A549 (cell line): Measurements from ENCODE around the gene AIF1. TPM values are rescaled to one million over a fixed set of nuclear protein-coding genes. Genes with fewer than 3 reads are reported as not detected.

Experiments
- ATAC-seq, 2 experiments: fragments of 200-7000 bp in 1 of 2; fragments of >200 bp in 1 of 2; cut with Nextera tagmentation in 1 of 2; cut with Tn5 transposase in 1 of 2; 3 replicates each; pipeline versions ENCODE4 v1.8.0 to v1.9.1; 2018 to 2020; ENCODE audit warnings: mild to moderate bottlenecking in 1 of 2, moderate library complexity in 1 of 2
- CTCF ChIA-PET: fragments of 300-600 bp; sonication (Branson Sonifier 250); formaldehyde crosslinking; extraction: SDS; loops from one replicate; lab custom pipeline; 2021; ENCODE audit warnings: antibody characterized with exemption, inconsistent platforms; lab: Yijun Ruan, JAX
- POLR2A ChIA-PET: fragments of 350-600 bp; formaldehyde crosslinking; extraction: SDS; loops from one replicate; lab custom pipeline; 2021; ENCODE audit warnings: antibody characterized with exemption, inconsistent platforms; lab: Yijun Ruan, JAX
- DNase-seq, 2 experiments: peaks; one replicate each; pipeline versions ENCODE4 v3.0.0 to v3.0.0-alpha.2; 2011 to 2016; ENCODE audit warnings: low read depth in 1 of 2, low spot score in 1 of 2
- FAIRE-seq: peaks from 2 replicates; lab custom pipeline; 2011; peaks lifted over from hg19 to GRCh38; lab: Jason Lieb, UNC
- H3K27ac ChIP-seq, 2 experiments: fragments of >200 bp; sonication (Bioruptor Twin); formaldehyde crosslinking; 3 replicates each; pipeline ENCODE4 v1.5.1; 2016 to 2017
- H3K4me1 ChIP-seq: fragments of >200 bp; sonication (Bioruptor Twin); formaldehyde crosslinking; 3 replicates; pipeline ENCODE4 v1.6.1; 2016
- H3K4me2 ChIP-seq: fragments of >200 bp; sonication (Bioruptor Twin); formaldehyde crosslinking; 3 replicates; pipeline ENCODE4 v1.6.1; 2016
- H3K4me3 ChIP-seq: fragments of >200 bp; sonication (Bioruptor Twin); formaldehyde crosslinking; 3 replicates; pipeline ENCODE4 v1.5.1; 2016
- H3K9me3 ChIP-seq: fragments of >200 bp; sonication (Bioruptor Twin); formaldehyde crosslinking; 3 replicates; pipeline ENCODE4 v1.6.1; 2016
- BHLHE40 ChIP-seq: IDR thresholded peaks from 2 replicates; pipeline ENCODE4 v1.6.1; 2012; ENCODE audit warnings: low read depth, low read length, inconsistent platforms
- CEBPB ChIP-seq, 2 experiments: fragments of >200 bp in 1 of 2; sonication (Bioruptor Twin) in 1 of 2; formaldehyde crosslinking in 1 of 2; IDR thresholded peaks; 2 replicates each; pipeline ENCODE4 v1.6.1; 2012 to 2016
- CHD4 ChIP-seq: fragments of 200-600 bp; sonication (generic); IDR thresholded peaks from 2 replicates; pipeline ENCODE4 v1.6.1; 2016; ENCODE audit warnings: antibody characterized with exemption, mild to moderate bottlenecking, borderline replicate concordance
- EHF ChIP-seq: fragments of 250-450 bp; sonication (Bioruptor Pico); IDR thresholded peaks from 2 replicates; pipeline ENCODE4 v1.5.0; 2020; ENCODE audit warnings: mild to moderate bottlenecking
- HEYL ChIP-seq: fragments of 250-450 bp; sonication (Bioruptor Pico); IDR thresholded peaks from 2 replicates; pipeline ENCODE4 v1.8.0; 2021; ENCODE audit warnings: mild to moderate bottlenecking, moderate library complexity
- HOXB13 ChIP-seq: fragments of 250-450 bp; sonication (Bioruptor Pico); IDR thresholded peaks from 2 replicates; pipeline ENCODE4 v1.5.0; 2020; ENCODE audit warnings: low read depth, mild to moderate bottlenecking, moderate library complexity
- HOXB5 ChIP-seq: fragments of 250-450 bp; sonication (Bioruptor Pico); IDR thresholded peaks from 2 replicates; pipeline ENCODE4 v1.5.0; 2020; ENCODE audit warnings: mild to moderate bottlenecking, moderate library complexity
- KDM1A ChIP-seq: fragments of 200-600 bp; sonication (generic); IDR thresholded peaks from 2 replicates; pipeline ENCODE4 v1.6.1; 2016; ENCODE audit warnings: low read depth, mild to moderate bottlenecking
- MAFK ChIP-seq: fragments of 450-650 bp; IDR thresholded peaks from 2 replicates; pipeline ENCODE4 v1.6.1; 2014; ENCODE audit not compliant: partially characterized antibody
- MYC ChIP-seq: IDR thresholded peaks from 2 replicates; pipeline ENCODE4 v1.6.1; 2012; ENCODE audit warnings: mild to moderate bottlenecking, inconsistent platforms, low read length, improper control_type of control experiment, borderline replicate concordance
- NFE2L2 ChIP-seq: fragments of 150-350 bp; conservative IDR thresholded peaks from 2 replicates; pipeline ENCODE4 v1.6.1; 2014; ENCODE audit warnings: low read length
- POLR2AphosphoS2 ChIP-seq: conservative IDR thresholded peaks from 2 replicates; pipeline ENCODE4 v1.6.1; 2012; ENCODE audit warnings: low read length, improper control_type of control experiment, inconsistent platforms
- RAD21 ChIP-seq, 2 experiments: fragments of >200 bp in 1 of 2; sonication (Bioruptor Twin) in 1 of 2; formaldehyde crosslinking in 1 of 2; IDR thresholded peaks in 1 of 2; conservative IDR thresholded peaks in 1 of 2; 2 replicates in 1 of 2; 3 replicates in 1 of 2; pipeline ENCODE4 v1.6.1; 2012 to 2018; ENCODE audit warnings: inconsistent platforms in 1 of 2
- RFX5 ChIP-seq: fragments of 450-650 bp; IDR thresholded peaks from 2 replicates; pipeline ENCODE4 v1.7.1; 2014; ENCODE audit warnings: antibody characterized with exemption, mild to moderate bottlenecking, moderate library complexity
- RNF2 ChIP-seq: fragments of 200-600 bp; sonication (generic); IDR thresholded peaks from 2 replicates; pipeline ENCODE4 v1.6.1; 2016; ENCODE audit warnings: low read depth, mild to moderate bottlenecking, antibody characterized with exemption, moderate library complexity, borderline replicate concordance
- SMC3 ChIP-seq: fragments of >200 bp; sonication (Bioruptor Twin); formaldehyde crosslinking; IDR thresholded peaks from 3 replicates; pipeline ENCODE4 v1.6.1; 2018; ENCODE audit warnings: inconsistent platforms
- SREBF2 ChIP-seq: fragments of 450-650 bp; IDR thresholded peaks from 2 replicates; pipeline ENCODE4 v1.6.1; 2014; ENCODE audit warnings: mild to moderate bottlenecking, moderate library complexity
- TFCP2L1 ChIP-seq: fragments of 250-450 bp; sonication (Bioruptor Pico); IDR thresholded peaks from 2 replicates; pipeline ENCODE4 v1.5.0; 2021; ENCODE audit warnings: mild to moderate bottlenecking
- ZFP36 ChIP-seq: fragments of 450-650 bp; IDR thresholded peaks from 2 replicates; pipeline ENCODE4 v1.6.1; 2014; ENCODE audit warnings: borderline replicate concordance; ENCODE audit not compliant: partially characterized antibody
- ZNF302 ChIP-seq: fragments of 250-450 bp; sonication (Bioruptor Pico); IDR thresholded peaks from 2 replicates; pipeline ENCODE4 v1.9.0; 2021; ENCODE audit warnings: inconsistent platforms, mild to moderate bottlenecking, moderate library complexity
- WGBS: methylation state at CpG from one replicate; pipeline ENCODE4 v1.1.6; 2017; ENCODE audit errors: missing lambda C conversion rate; 5-methylcytosine and 5-hydroxymethylcytosine counted together
- polyA plus RNA-seq, 4 experiments: library from polyadenylated mRNA; depleted of rRNA in 3 of 4; stranded (reverse); fragments of >200 nt; fragmentation: RNase III in 1 of 4; extraction: RNeasy Plus Mini Kit Qiagen cat#74134 plus additional on column Dnase treatment in 1 of 4; gene quantifications; 2 replicates in 3 of 4; 3 replicates in 1 of 4; pipeline ENCODE4 v1.2.3, GENCODE V29; 2011 to 2017
- TF ChIP-seq, protein P1 (sequence below): IDR thresholded peaks from 2 replicates; pipeline ENCODE4 v1.6.1; 2012
- TF ChIP-seq, protein P2 (sequence below): fragments of 250-450 bp; sonication (Bioruptor Pico); IDR thresholded peaks from 2 replicates; pipeline ENCODE4 v1.5.0; 2020; ENCODE audit warnings: low read depth, mild to moderate bottlenecking, moderate library complexity
- TF ChIP-seq, protein P3 (sequence below): fragments of >200 bp; sonication (Bioruptor Twin); formaldehyde crosslinking; IDR thresholded peaks from 2 replicates; pipeline ENCODE4 v1.6.1; 2016
- TF ChIP-seq, protein P4 (sequence below): fragments of 450-650 bp; IDR thresholded peaks from 2 replicates; pipeline ENCODE4 v1.6.1; 2014; ENCODE audit warnings: antibody characterized with exemption
- TF ChIP-seq, protein P5 (sequence below): fragments of 200-600 bp; sonication (generic); IDR thresholded peaks from 2 replicates; pipeline ENCODE4 v1.6.1; 2016; ENCODE audit warnings: antibody characterized with exemption, mild to moderate bottlenecking, moderate library complexity

The AIF1 gene
- polyA plus RNA-seq, 2 of the 4 experiments (the other 2 are of a cell fraction): not detected

DNA sequence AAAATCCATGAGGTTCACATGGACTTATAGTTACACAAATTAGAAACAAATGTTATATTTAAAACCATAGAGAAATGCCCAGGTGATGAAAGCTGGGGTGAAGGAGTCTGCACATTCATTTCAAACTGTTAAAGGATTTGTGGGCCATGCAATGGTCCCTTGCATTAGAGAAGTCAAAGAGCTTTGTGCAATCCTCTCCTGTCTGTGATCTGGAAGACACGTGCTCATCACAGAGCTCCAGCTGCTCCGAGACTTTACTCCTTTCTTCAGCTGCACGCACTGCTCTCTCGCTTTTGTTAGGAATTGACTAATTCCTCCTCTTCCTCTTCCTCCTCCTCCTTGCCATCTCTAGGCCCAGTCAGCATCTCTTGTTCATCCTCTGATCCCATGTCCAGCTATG is 4.1 kb upstream of the AIF1 start:
- no peak for FAIRE-seq
- ChIA-PET CTCF (interaction anchor here (0.5 to 3.0 kb wide), 6 partner anchors 12 to 597 kb away, joined by 3 to 28 read pairs (median 4); partner anchors contain the start of gene NCR3), POLR2A (no interaction called here)
- TF ChIP-seq MAFK: no peak
- DNase-seq: no peak
- no peak for ATAC-seq
- no peak overlapping the region for H3K27ac ChIP-seq
- no peaks in the 10 kb centered on the region for H3K4me1 ChIP-seq
- H3K9me3 ChIP-seq: no peaks in the 10 kb centered on the region
- no peak overlapping the region for H3K4me3 ChIP-seq
- no peak overlapping the region for H3K4me2 ChIP-seq
- 83% methylated on average over 4 of the region's 4 CpGs for WGBS

DNA sequence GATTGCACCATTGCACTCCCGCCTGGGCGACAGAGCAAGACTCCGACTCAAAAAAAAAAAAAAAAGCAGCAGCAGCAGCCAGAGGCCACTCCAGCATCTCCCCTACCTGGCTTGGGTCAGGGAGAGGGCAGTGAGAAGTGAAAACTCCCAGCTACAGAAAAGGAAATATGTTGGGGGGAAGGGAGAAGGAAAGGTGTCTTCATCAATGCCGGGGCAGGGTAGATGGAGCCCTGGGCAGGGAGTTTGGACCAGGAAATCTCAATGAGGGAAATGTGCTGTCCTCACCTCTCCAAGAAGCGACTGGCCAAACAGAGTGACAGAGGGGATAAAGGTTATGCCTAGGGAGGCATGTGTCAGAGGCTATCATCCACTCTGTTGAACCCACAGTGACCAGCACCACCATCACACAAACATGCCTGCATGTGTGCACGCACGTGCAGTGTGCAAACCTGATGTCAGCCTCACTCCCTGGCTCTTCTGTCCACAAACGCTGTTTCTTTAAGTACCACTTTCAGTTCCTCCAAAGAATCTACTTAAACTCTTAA is 887 bp upstream of the AIF1 start:
- Histone ChIP-seq H3K27ac (no peak overlapping the region), H3K4me2 (no peak overlapping the region), H3K4me3 (no peak overlapping the region), H3K4me1 (no peaks in the 10 kb centered on the region), H3K9me3 (no peaks in the 10 kb centered on the region)
- 83% methylated on average over 8 of the region's 8 CpGs for WGBS
- TF ChIP-seq, protein P1, sequence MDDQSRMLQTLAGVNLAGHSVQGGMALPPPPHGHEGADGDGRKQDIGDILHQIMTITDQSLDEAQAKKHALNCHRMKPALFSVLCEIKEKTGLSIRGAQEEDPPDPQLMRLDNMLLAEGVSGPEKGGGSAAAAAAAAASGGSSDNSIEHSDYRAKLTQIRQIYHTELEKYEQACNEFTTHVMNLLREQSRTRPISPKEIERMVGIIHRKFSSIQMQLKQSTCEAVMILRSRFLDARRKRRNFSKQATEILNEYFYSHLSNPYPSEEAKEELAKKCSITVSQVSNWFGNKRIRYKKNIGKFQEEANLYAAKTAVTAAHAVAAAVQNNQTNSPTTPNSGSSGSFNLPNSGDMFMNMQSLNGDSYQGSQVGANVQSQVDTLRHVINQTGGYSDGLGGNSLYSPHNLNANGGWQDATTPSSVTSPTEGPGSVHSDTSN: no peak
- TF ChIP-seq, protein P2, sequence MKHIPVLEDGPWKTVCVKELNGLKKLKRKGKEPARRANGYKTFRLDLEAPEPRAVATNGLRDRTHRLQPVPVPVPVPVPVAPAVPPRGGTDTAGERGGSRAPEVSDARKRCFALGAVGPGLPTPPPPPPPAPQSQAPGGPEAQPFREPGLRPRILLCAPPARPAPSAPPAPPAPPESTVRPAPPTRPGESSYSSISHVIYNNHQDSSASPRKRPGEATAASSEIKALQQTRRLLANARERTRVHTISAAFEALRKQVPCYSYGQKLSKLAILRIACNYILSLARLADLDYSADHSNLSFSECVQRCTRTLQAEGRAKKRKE (CRISPR knock-in tag): no peak
- TF ChIP-seq, protein P3, sequence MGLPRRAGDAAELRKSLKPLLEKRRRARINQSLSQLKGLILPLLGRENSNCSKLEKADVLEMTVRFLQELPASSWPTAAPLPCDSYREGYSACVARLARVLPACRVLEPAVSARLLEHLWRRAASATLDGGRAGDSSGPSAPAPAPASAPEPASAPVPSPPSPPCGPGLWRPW: no peak
- TF ChIP-seq SREBF2 (no peak), RAD21 (conservative IDR thresholded peaks at IDR 0.05 in 1 of 2, IDR thresholded peaks at IDR 0.05 in 1 of 2) (no peak), RFX5 (no peak), CHD4 (no peak), KDM1A (no peak), POLR2AphosphoS2 (no peak), RNF2 (no peak), EHF (no peak), NFE2L2 (no peak), HOXB13 (CRISPR knock-in tag) (no peak), MYC (no peak), BHLHE40 (no peak)
- TF ChIP-seq, protein P4, sequence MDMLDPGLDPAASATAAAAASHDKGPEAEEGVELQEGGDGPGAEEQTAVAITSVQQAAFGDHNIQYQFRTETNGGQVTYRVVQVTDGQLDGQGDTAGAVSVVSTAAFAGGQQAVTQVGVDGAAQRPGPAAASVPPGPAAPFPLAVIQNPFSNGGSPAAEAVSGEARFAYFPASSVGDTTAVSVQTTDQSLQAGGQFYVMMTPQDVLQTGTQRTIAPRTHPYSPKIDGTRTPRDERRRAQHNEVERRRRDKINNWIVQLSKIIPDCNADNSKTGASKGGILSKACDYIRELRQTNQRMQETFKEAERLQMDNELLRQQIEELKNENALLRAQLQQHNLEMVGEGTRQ: no peak
- POLR2A ChIA-PET: no interaction called here
- ATAC-seq (no peak), DNase-seq (no peak), FAIRE-seq (no peak)
- CTCF ChIA-PET: interaction anchor here (1.6 to 2.6 kb wide), 3 partner anchors 15 to 68 kb away, joined by 4 to 19 read pairs (median 5); partner anchors contain the start of gene ATP6V1G2

DNA sequence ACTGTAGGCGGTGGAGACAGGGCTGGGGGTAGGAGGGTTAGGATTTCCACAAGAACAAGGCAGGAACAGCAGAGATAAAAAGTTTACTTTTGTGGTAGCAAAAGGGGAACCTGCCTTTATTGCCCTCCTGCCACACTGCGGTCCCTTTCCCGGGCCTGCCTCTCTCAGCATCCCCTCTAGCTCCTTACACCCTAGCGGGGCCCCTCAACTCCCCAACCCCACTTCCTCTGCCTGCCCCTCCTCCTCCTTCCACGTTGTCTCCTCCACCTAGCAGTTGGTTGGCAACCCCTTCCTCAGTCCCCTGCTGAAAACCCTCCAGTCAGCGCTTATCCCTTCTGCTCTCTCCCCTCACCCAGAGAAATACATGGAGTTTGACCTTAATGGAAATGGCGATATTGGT is 714 bp downstream of the AIF1 start:
- Histone ChIP-seq H3K4me2 (no peak overlapping the region), H3K9me3 (no peaks in the 10 kb centered on the region), H3K4me3 (no peak overlapping the region), H3K27ac (no peak overlapping the region), H3K4me1 (peaks cover 4% of the 10 kb centered on the region; the same call in 2 of the 3 replicates)
- no peak for TF ChIP-seq HOXB13 (CRISPR knock-in tag)
- no peak for TF ChIP-seq ZNF302
- no peak for TF ChIP-seq RFX5
- TF ChIP-seq HEYL (CRISPR knock-in tag): no peak
- no peak for TF ChIP-seq SREBF2
- TF ChIP-seq RAD21 (conservative IDR thresholded peaks at IDR 0.05 in 1 of 2, IDR thresholded peaks at IDR 0.05 in 1 of 2): no peak
- TF ChIP-seq, protein P1: no peak
- TF ChIP-seq EHF: no peak
- TF ChIP-seq SMC3: no peak
- TF ChIP-seq HOXB5: no peak
- TF ChIP-seq TFCP2L1 (CRISPR knock-in tag): no peak
- TF ChIP-seq, protein P5, sequence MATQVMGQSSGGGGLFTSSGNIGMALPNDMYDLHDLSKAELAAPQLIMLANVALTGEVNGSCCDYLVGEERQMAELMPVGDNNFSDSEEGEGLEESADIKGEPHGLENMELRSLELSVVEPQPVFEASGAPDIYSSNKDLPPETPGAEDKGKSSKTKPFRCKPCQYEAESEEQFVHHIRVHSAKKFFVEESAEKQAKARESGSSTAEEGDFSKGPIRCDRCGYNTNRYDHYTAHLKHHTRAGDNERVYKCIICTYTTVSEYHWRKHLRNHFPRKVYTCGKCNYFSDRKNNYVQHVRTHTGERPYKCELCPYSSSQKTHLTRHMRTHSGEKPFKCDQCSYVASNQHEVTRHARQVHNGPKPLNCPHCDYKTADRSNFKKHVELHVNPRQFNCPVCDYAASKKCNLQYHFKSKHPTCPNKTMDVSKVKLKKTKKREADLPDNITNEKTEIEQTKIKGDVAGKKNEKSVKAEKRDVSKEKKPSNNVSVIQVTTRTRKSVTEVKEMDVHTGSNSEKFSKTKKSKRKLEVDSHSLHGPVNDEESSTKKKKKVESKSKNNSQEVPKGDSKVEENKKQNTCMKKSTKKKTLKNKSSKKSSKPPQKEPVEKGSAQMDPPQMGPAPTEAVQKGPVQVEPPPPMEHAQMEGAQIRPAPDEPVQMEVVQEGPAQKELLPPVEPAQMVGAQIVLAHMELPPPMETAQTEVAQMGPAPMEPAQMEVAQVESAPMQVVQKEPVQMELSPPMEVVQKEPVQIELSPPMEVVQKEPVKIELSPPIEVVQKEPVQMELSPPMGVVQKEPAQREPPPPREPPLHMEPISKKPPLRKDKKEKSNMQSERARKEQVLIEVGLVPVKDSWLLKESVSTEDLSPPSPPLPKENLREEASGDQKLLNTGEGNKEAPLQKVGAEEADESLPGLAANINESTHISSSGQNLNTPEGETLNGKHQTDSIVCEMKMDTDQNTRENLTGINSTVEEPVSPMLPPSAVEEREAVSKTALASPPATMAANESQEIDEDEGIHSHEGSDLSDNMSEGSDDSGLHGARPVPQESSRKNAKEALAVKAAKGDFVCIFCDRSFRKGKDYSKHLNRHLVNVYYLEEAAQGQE: no peak
- no peak for TF ChIP-seq ZFP36
- no peak for TF ChIP-seq KDM1A
- TF ChIP-seq CEBPB (IDR thresholded peaks at IDR 0.05): no peak
- ChIA-PET CTCF (interaction anchor here (0.9 to 2.0 kb wide), 2 partner anchors 17 to 69 kb away, joined by 4 to 5 read pairs; partner anchors contain the start of gene ATP6V1G2), POLR2A (interaction anchor here (0.5 kb wide), 1 partner anchor 23 kb away, joined by 4 read pairs; no protein-coding TSS in a partner anchor)
- no peak for ATAC-seq
- FAIRE-seq: no peak
- DNase-seq: no peak
- 78% methylated on average over 7 of the region's 7 CpGs for WGBS
